Endothelial cell of umbilical vein (primary cell): Measurements from ENCODE around the gene PGF. TPM values are rescaled to one million over a fixed set of nuclear protein-coding genes. Genes with fewer than 3 reads are reported as not detected.

Experiments used
- BruUV-seq: library from RNA; stranded (reverse); fragments of 400-500 nt; replicated peaks from 2 replicates; lab custom pipeline; 2021; lab: Mats Ljungman, UMichigan
- CTCF ChIA-PET: fragments of 300-600, 350-600 bp; sonication (Branson Sonifier 250); formaldehyde crosslinking; loops from one replicate; lab custom pipeline; 2021; ENCODE audit warnings: antibody characterized with exemption, inconsistent platforms; lab: Charles Lee
- POLR2A ChIA-PET: fragments of 300-600, 350-600 bp; sonication (Branson Sonifier 250); formaldehyde crosslinking; loops from one replicate; lab custom pipeline; 2021; ENCODE audit warnings: antibody characterized with exemption, inconsistent platforms; lab: Charles Lee
- DNase-seq: peaks from one replicate; pipeline ENCODE4 v3.0.0-alpha.2; 2011; ENCODE audit warnings: low read depth, low spot score
- FAIRE-seq: peaks from 2 replicates; lab custom pipeline; 2011; peaks lifted over from hg19 to GRCh38; lab: Jason Lieb, UNC
- H2AFZ ChIP-seq: 2 replicates; pipeline ENCODE4 v1.6.0; 2012; ENCODE audit warnings: low read depth, low read length, control low read depth, inconsistent platforms
- H3K27ac ChIP-seq: 2 replicates; pipeline ENCODE4 v1.5.1; 2011; ENCODE audit warnings: low read depth, mild to moderate bottlenecking, control low read depth, low read length, moderate library complexity; ENCODE audit not compliant: insufficient read depth
- H3K27me3 ChIP-seq, 2 experiments: 2 replicates each; pipeline versions ENCODE4 v1.6.0 to v1.6.1; 2011; ENCODE audit warnings: low read length in 2 of 2, mixed read lengths in 1 of 2; ENCODE audit not compliant: control insufficient read depth in 2 of 2, insufficient read depth in 2 of 2
- H3K36me3 ChIP-seq, 2 experiments: 2 replicates in 1 of 2; 3 replicates in 1 of 2; pipeline ENCODE4 v1.5.1; 2011; ENCODE audit warnings: low read length in 2 of 2, mild to moderate bottlenecking in 1 of 2, moderate library complexity in 1 of 2; ENCODE audit not compliant: control insufficient read depth in 2 of 2, insufficient read depth in 2 of 2; ENCODE audit errors: extremely low read depth in 1 of 2
- H3K4me1 ChIP-seq: 3 replicates; pipeline ENCODE4 v1.5.1; 2011; ENCODE audit warnings: mild to moderate bottlenecking, low read length; ENCODE audit not compliant: control insufficient read depth, insufficient read depth; ENCODE audit errors: extremely low read depth
- H3K4me2 ChIP-seq: 2 replicates; pipeline ENCODE4 v1.6.1; 2011; ENCODE audit warnings: low read length, control low read depth, mixed read lengths; ENCODE audit not compliant: insufficient read depth
- H3K4me3 ChIP-seq, 3 experiments: fragments of 200-600 bp in 1 of 3; sonication (generic), shearing (Covaris generic) in 1 of 3; replicated peaks in 1 of 3; 2 replicates each; pipeline ENCODE4 v1.5.1; 2011 to 2016; ENCODE audit warnings: control low read depth in 3 of 3, low read length in 3 of 3, mild to moderate bottlenecking in 2 of 3, inconsistent platforms in 1 of 3, low read depth in 1 of 3, moderate library complexity in 1 of 3; ENCODE audit not compliant: insufficient read depth in 1 of 3
- H3K79me2 ChIP-seq: 2 replicates; pipeline ENCODE4 v1.6.0; 2012; ENCODE audit warnings: low read length, inconsistent platforms; ENCODE audit not compliant: control insufficient read depth, insufficient read depth
- H3K9ac ChIP-seq: replicated peaks from 2 replicates; pipeline ENCODE3; 2011; ENCODE audit warnings: low read length, control low read depth; ENCODE audit not compliant: insufficient read depth; ENCODE audit errors: extremely low read depth
- H3K9me1 ChIP-seq: replicated peaks from 3 replicates; pipeline ENCODE4 v1.6.0; 2011; ENCODE audit warnings: mild to moderate bottlenecking, low read length; ENCODE audit not compliant: control insufficient read depth, insufficient read depth; ENCODE audit errors: extremely low read depth
- H3K9me3 ChIP-seq: replicated peaks from 2 replicates; pipeline ENCODE4 v1.5.1; 2012; ENCODE audit warnings: low read length, inconsistent platforms; ENCODE audit not compliant: control insufficient read depth, insufficient read depth
- H4K20me1 ChIP-seq: replicated peaks from 2 replicates; pipeline ENCODE3; 2011; ENCODE audit warnings: mild to moderate bottlenecking, low read length; ENCODE audit not compliant: control insufficient read depth, insufficient read depth; ENCODE audit errors: extremely low read depth
- FOS ChIP-seq: IDR thresholded peaks from 2 replicates; pipeline ENCODE4 v1.6.1; 2011; ENCODE audit warnings: mild to moderate bottlenecking, low read length, moderate library complexity, borderline replicate concordance; ENCODE audit not compliant: insufficient read depth
- GATA2 ChIP-seq: IDR thresholded peaks from 2 replicates; pipeline ENCODE4 v1.7.0; 2011; ENCODE audit warnings: low read depth, mild to moderate bottlenecking, moderate library complexity, mixed read lengths, low read length; ENCODE audit not compliant: insufficient read length, insufficient read depth
- JUN ChIP-seq: IDR thresholded peaks from 2 replicates; pipeline ENCODE4 v1.6.1; 2011; ENCODE audit warnings: borderline replicate concordance, low read depth; ENCODE audit not compliant: insufficient read length, insufficient read depth
- MYC ChIP-seq: IDR thresholded peaks from one replicate; pipeline ENCODE4 v1.6.1; 2011; ENCODE audit warnings: mild to moderate bottlenecking, low read depth, low read length
- POLR2A ChIP-seq: IDR thresholded peaks from 2 replicates; pipeline ENCODE4 v1.6.1; 2012; ENCODE audit warnings: low read depth, mild to moderate bottlenecking, control low read depth, low read length
- POLR2AphosphoS5 ChIP-seq: IDR thresholded peaks from 2 replicates; pipeline ENCODE4 v1.6.1; 2012; ENCODE audit warnings: low read depth, mild to moderate bottlenecking, control low read depth, low read length, moderate library complexity; ENCODE audit not compliant: insufficient read depth
- dilution Hi-C: fragments of 300-500 bp; cut with MboI; formaldehyde crosslinking; loops from one replicate; pipeline ENCODE4 v1.15.0; 2019; ENCODE audit warnings: low sequenced_read_pairs; ENCODE audit not compliant: extremely low pct_ligation_motif_present
- intact Hi-C: fragments of 100-400 bp; cut with micrococcal nuclease; formaldehyde crosslinking; loops from one replicate; pipeline ENCODE4 v1.10.0; 2022
- polyA plus RNA-seq, 4 experiments: library from polyadenylated mRNA; depleted of rRNA in 3 of 4; stranded (reverse) in 3 of 4; unstranded in 1 of 4; fragments of >200 nt; gene quantifications; 2 replicates each; pipeline versions ENCODE4 v1.2.1 to v1.2.3, GENCODE V29; 2011 to 2012; ENCODE audit warnings: missing spikeins in 1 of 4
- total RNA-seq: library from RNA; stranded (reverse); gene quantifications from 2 replicates; pipeline ENCODE4 v1.2.3, GENCODE V29; 2021
- TF ChIP-seq, protein P1 (sequence below), 2 donors: IDR thresholded peaks; 1 replicate in 1 of 2; 2 replicates in 1 of 2; pipeline ENCODE4 v1.5.1; 2011; ENCODE audit warnings: low read length in 2 of 2, mild to moderate bottlenecking in 2 of 2, moderate library complexity in 2 of 2, control low read depth in 1 of 2, inconsistent platforms in 1 of 2, low read depth in 1 of 2; ENCODE audit not compliant: insufficient read depth in 1 of 2; ENCODE audit errors: extremely low read depth in 1 of 2
- TF ChIP-seq, protein P2 (sequence below): IDR thresholded peaks from 2 replicates; pipeline ENCODE4 v1.6.1; 2011; ENCODE audit not compliant: insufficient read depth, insufficient read length

PGF gene
- total and polyA plus RNA-seq, 2 donors (not counting 3 experiments of a cell fraction or from before 2014, with no cell fraction given): 89.0 to 206 TPM

DNA sequence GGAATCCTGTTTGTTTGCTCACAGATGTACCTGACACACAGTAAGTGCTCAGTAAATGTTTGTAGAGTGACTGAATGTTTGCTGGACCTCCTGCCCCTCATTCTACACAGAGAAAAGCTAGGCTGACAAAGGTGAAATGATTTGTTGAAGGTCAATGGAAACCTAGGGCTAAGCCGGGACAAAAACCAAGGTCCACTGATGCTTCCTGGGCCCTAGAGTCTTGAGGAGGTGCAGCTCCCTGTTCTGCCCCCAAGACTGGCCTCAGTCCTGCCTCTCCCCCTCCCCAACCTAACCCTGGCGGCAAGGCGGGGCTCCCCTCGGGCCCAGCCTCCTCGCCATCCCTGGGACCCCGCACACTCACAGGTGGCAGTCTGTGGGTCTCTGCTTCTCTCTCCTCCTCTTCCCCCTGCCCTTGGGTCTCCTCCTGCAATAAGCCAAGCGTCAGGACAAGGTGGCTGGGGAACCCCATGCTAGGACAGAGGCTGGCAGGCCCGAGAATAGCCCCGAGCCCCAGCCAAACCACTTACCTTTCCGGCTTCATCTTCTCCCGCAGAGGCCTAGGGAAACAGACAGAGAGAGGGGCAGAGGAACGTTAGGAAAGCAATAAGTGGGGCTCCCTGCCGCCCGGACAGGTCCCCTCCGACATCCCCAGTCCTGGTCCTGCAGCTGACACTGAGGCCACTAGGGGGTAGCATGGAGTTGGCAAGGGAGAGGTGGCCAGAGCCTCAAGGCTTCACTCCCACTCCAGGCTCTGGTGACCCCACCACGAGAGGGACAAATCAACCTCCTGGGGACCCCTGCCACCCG is 9.3 kb downstream of the PGF start:
- CTCF ChIA-PET: interaction anchor here (0.6 to 5.0 kb wide), 17 partner anchors 9 to 715 kb away, joined by 3 to 73 read pairs (median 4); partner anchors contain the start of genes EIF2B2, PGF, RPS6KL1 and TTLL5
- peak; percentile 69 for DNase-seq
- H3K36me3 ChIP-seq: peaks cover 26 to 54% of the 10 kb centered on the region in 2 experiments
- peak; percentile 73 for FAIRE-seq
- H3K4me3 ChIP-seq: no peak overlapping the region
- no peaks in the 10 kb centered on the region for H4K20me1 ChIP-seq
- dilution Hi-C loops: no loop called here
- H3K9me3 ChIP-seq: no peaks in the 10 kb centered on the region
- H3K27ac ChIP-seq: peak overlapping the region; percentile 30
- peaks cover 16% of the 10 kb centered on the region for H3K79me2 ChIP-seq
- BruUV-seq: no TSS peak
- POLR2A ChIA-PET: no interaction called here
- no peaks in the 10 kb centered on the region for H3K27me3 ChIP-seq
- H3K9ac ChIP-seq: no peak overlapping the region
- H3K4me1 ChIP-seq: peaks cover 39% of the 10 kb centered on the region
- TF ChIP-seq POLR2A: no peak
- TF ChIP-seq, protein P1, sequence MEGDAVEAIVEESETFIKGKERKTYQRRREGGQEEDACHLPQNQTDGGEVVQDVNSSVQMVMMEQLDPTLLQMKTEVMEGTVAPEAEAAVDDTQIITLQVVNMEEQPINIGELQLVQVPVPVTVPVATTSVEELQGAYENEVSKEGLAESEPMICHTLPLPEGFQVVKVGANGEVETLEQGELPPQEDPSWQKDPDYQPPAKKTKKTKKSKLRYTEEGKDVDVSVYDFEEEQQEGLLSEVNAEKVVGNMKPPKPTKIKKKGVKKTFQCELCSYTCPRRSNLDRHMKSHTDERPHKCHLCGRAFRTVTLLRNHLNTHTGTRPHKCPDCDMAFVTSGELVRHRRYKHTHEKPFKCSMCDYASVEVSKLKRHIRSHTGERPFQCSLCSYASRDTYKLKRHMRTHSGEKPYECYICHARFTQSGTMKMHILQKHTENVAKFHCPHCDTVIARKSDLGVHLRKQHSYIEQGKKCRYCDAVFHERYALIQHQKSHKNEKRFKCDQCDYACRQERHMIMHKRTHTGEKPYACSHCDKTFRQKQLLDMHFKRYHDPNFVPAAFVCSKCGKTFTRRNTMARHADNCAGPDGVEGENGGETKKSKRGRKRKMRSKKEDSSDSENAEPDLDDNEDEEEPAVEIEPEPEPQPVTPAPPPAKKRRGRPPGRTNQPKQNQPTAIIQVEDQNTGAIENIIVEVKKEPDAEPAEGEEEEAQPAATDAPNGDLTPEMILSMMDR (IDR thresholded peaks at IDR 0.05; ENCODE audit: extremely low read depth in 1 of 2, insufficient read depth in 1 of 2, low read depth in 1 of 2, low read length in 2 of 2): peak; percentile 80 to 96
- no peak overlapping the region for H2AFZ ChIP-seq
- intact Hi-C loops: loop anchor here (1.0 to 2.0 kb wide), 5 partner anchors 32 to 142 kb away; partner anchors contain the start of genes EIF2B2 and ZC2HC1C
- H3K4me2 ChIP-seq: no peak overlapping the region
- no peaks in the 10 kb centered on the region for H3K9me1 ChIP-seq

DNA sequence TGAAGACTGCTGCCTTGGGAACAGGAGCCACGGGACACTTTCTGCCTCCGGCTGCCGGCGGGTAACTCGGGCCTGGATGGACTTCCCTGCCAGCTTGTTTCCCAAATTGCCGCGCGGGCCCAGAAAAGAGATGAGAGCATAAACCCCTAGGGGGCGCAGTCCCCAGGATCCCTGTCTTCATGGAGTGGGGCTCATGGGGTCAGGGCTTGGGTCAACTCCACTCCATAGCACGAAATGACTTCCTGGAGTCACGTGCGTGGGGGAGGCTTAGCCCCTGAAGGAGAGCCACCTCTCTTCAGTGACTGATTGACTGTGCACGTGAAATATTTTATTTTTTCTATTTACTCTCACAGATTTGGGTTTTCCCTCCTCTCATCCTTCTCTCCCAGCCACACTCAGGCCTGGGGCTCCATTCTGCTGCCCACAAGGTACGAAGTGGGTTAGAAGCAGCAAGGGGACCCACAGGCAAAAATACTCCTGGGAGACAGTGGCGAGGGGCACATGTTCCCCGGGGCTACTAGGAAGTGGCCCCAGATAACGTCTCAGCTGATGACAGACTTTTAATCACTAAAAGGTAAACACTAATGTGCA is 10.0 kb downstream of the PGF start:
- intact Hi-C loops: no loop called here
- DNase-seq: peak; percentile 26
- ChIA-PET CTCF (interaction anchor here (0.6 to 5.0 kb wide), 36 partner anchors 10 to 716 kb away, joined by 3 to 73 read pairs (median 3); partner anchors contain the start of genes ACYP1, EIF2B2, PGF and RPS6KL1), POLR2A (no interaction called here)
- peak; percentile 63 for FAIRE-seq
- no peak overlapping the region for H3K4me3 ChIP-seq
- no peak overlapping the region for H3K4me2 ChIP-seq
- no peaks in the 10 kb centered on the region for H4K20me1 ChIP-seq
- no peak overlapping the region for H3K9ac ChIP-seq
- dilution Hi-C loops: no loop called here
- H2AFZ ChIP-seq: no peak overlapping the region
- no TSS peak for BruUV-seq
- peaks cover 26 to 49% of the 10 kb centered on the region in 2 experiments for H3K36me3 ChIP-seq
- H3K27me3 ChIP-seq: no peaks in the 10 kb centered on the region
- TF ChIP-seq JUN (no peak), FOS (no peak), MYC (no peak), POLR2A (peak; percentile 28), POLR2AphosphoS5 (no peak), GATA2 (no peak)
- TF ChIP-seq, protein P2, sequence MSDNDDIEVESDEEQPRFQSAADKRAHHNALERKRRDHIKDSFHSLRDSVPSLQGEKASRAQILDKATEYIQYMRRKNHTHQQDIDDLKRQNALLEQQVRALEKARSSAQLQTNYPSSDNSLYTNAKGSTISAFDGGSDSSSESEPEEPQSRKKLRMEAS: no peak
- TF ChIP-seq, protein P1 (IDR thresholded peaks at IDR 0.05; ENCODE audit: extremely low read depth in 1 of 2, insufficient read depth in 1 of 2, low read depth in 1 of 2, low read length in 2 of 2): peak; percentile 59 to 61
- peaks cover 9% of the 10 kb centered on the region for H3K79me2 ChIP-seq
- peak overlapping the region; percentile 0 for H3K27ac ChIP-seq
- H3K9me1 ChIP-seq: no peaks in the 10 kb centered on the region
- H3K9me3 ChIP-seq: no peaks in the 10 kb centered on the region
- peaks cover 40% of the 10 kb centered on the region for H3K4me1 ChIP-seq
